ENCODE data around the gene TXNDC17.

The TXNDC17 gene

GRCh38 chr17:6651919-6652452 lies 11.1 kb downstream of the TXNDC17 start (continued):
- TF ChIP-seq ZNF658 (tag by site-specific recombination; IDR thresholded peaks at IDR 0.05) (no peak), ZNF830 (tag by site-specific recombination; IDR thresholded peaks at IDR 0.05; ENCODE audit: low read depth) (no peak), ZNF501 (tag by site-specific recombination; IDR thresholded peaks at IDR 0.05) (peak; percentile 59; the same call in 1 of the 2 replicates), OVOL3 (tag by site-specific recombination; IDR thresholded peaks at IDR 0.05) (0 out of 2 replicates have a peak, but pooled peaks have one; percentile 49), GLIS1 (tag by site-specific recombination; IDR thresholded peaks at IDR 0.05) (peak; percentile 82), ZNF521 (tag by site-specific recombination; IDR thresholded peaks at IDR 0.05) (no peak), ZNF677 (tag by site-specific recombination; IDR thresholded peaks at IDR 0.05) (no peak), ZNF488 (tag by site-specific recombination; IDR thresholded peaks at IDR 0.05) (no peak), ZNF132 (tag by site-specific recombination; IDR thresholded peaks at IDR 0.05; ENCODE audit: borderline replicate concordance) (no peak), KLF17 (tag by site-specific recombination; IDR thresholded peaks at IDR 0.05) (0 out of 2 replicates have a peak, but pooled peaks have one; percentile 46), ZSCAN5A (tag by site-specific recombination; IDR thresholded peaks at IDR 0.05) (peak; percentile 86), ZSCAN16 (tag by site-specific recombination; IDR thresholded peaks at IDR 0.05) (0 out of 2 replicates have a peak, but pooled peaks have one; percentile 49), ZNF366 (tag by site-specific recombination; conservative IDR thresholded peaks at IDR 0.05) (no peak; the same call in 1 of the 2 replicates), ZNF223 (tag by site-specific recombination; IDR thresholded peaks at IDR 0.05) (no peak), ZBTB7A (tag by site-specific recombination; IDR thresholded peaks at IDR 0.05; ENCODE audit: low read depth) (peak; percentile 56; the same call in 1 of the 2 replicates), ZNF654 (tag by site-specific recombination; IDR thresholded peaks at IDR 0.05; ENCODE audit: low read depth) (no peak), ZNF148 (tag by site-specific recombination; IDR thresholded peaks at IDR 0.05; ENCODE audit: borderline replicate concordance) (no peak), ZNF768 (tag by site-specific recombination; IDR thresholded peaks at IDR 0.05) (no peak), ZSCAN18 (tag by site-specific recombination; IDR thresholded peaks at IDR 0.05) (no peak), ZNF747 (tag by site-specific recombination; IDR thresholded peaks at IDR 0.05) (no peak), SCRT2 (tag by site-specific recombination; IDR thresholded peaks at IDR 0.05) (no peak), ZNF777 (tag by site-specific recombination; IDR thresholded peaks at IDR 0.05; ENCODE audit: borderline replicate concordance) (peak; percentile 82; the same call in 1 of the 2 replicates), BCL11A (tag by site-specific recombination; IDR thresholded peaks at IDR 0.05; ENCODE audit: low read depth) (no peak), ZNF292 (tag by site-specific recombination; IDR thresholded peaks at IDR 0.05; ENCODE audit: borderline replicate concordance, low read depth) (no peak), ZNF670 (tag by site-specific recombination; IDR thresholded peaks at IDR 0.05; ENCODE audit: low read depth) (no peak), ZNF18 (tag by site-specific recombination; IDR thresholded peaks at IDR 0.05) (no peak), ZBTB1 (tag by site-specific recombination; IDR thresholded peaks at IDR 0.05) (no peak), ZNF155 (tag by site-specific recombination; IDR thresholded peaks at IDR 0.05) (no peak), ZNF23 (tag by site-specific recombination; IDR thresholded peaks at IDR 0.05; ENCODE audit: borderline replicate concordance) (no peak)
